Activated CD4-positive, alpha-beta memory T cell treated with anti-CD3 and anti-CD28 coated beads for 36 hours (primary cell): ENCODE data around the gene ALDH7A1. TPM values are rescaled to one million over a fixed set of nuclear protein-coding genes. Genes with fewer than 3 reads are reported as not detected.
A peak's percentile ranks its signal among the peaks of the same experiment; 100 is the strongest.
"Not testable (repeated sequence)": the region's sequence is repeated elsewhere in the genome, so short reads cannot be mapped to it uniquely, and the experiment has no call there.

ENCODE experiments used
- CTCF ChIA-PET: fragments of 350-600 bp; sonication (Branson Sonifier 250); formaldehyde crosslinking; loops from one replicate; lab custom pipeline; 2021; ENCODE audit warnings: antibody characterized with exemption, inconsistent platforms; lab: Charles Lee
- POLR2A ChIA-PET: fragments of 350-600 bp; sonication (Branson Sonifier 250); formaldehyde crosslinking; loops from one replicate; lab custom pipeline; 2021; ENCODE audit warnings: antibody characterized with exemption; lab: Charles Lee
- DNase-seq: peaks from one replicate; pipeline ENCODE4 v3.0.0-alpha.2; 2020
- H3K27ac Mint-ChIP-seq: one replicate; pipeline ENCODE4 v1.8.0; 2021; ENCODE audit warnings: mixed read lengths
- H3K27me3 Mint-ChIP-seq: one replicate; pipeline ENCODE4 v1.8.0; 2021; ENCODE audit warnings: mixed read lengths
- H3K36me3 Mint-ChIP-seq: one replicate; pipeline ENCODE4 v1.8.0; 2021; ENCODE audit warnings: mixed read lengths
- H3K4me1 Mint-ChIP-seq: one replicate; pipeline ENCODE4 v1.8.0; 2021; ENCODE audit warnings: low read depth, mixed read lengths
- H3K4me3 Mint-ChIP-seq: one replicate; pipeline ENCODE4 v1.8.0; 2021; ENCODE audit warnings: mild to moderate bottlenecking, mixed read lengths
- H3K9me3 Mint-ChIP-seq: one replicate; pipeline ENCODE4 v1.8.0; 2021; ENCODE audit warnings: mixed read lengths
- intact Hi-C: fragments of 100-400 bp; cut with micrococcal nuclease; formaldehyde crosslinking; loops from one replicate; pipeline ENCODE4 v1.15.1; 2023
- total RNA-seq, 2 experiments: library from RNA; stranded (reverse); gene quantifications; one replicate each; pipeline ENCODE4 v1.2.3, GENCODE V29; 2021

The ALDH7A1 gene
- 1 to 10 TPM; 5.3 to 5.7 TPM for total RNA-seq

- H3K9me3 Mint-ChIP-seq: no peaks in the 10 kb centered on the region
- no peak within 1 kb of the TSS for H3K27ac Mint-ChIP-seq
- ChIA-PET CTCF (interaction anchor here (0.6 to 1.4 kb wide), 4 partner anchors 61 to 1575 kb away, joined by 3 to 5 read pairs (median 3); no protein-coding TSS in a partner anchor), POLR2A (no interaction called here)
- DNase-seq: peak; percentile 55
- intact Hi-C loops: no loop called here
- H3K36me3 Mint-ChIP-seq: no peaks in the 10 kb centered on the region
- H3K27me3 Mint-ChIP-seq: peaks cover 13% of the 10 kb centered on the region
- peaks cover 8% of the 10 kb centered on the region for H3K4me1 Mint-ChIP-seq
- peak within 1 kb of the TSS; percentile 75 for H3K4me3 Mint-ChIP-seq
Measured at GRCh38 chr5:126594748-126595485, at the start of gene ALDH7A1. ALDH7A1 (minus strand) TSS chr5:126595219; CDS start chr5:126595198, 21 bp downstream.

GRCh38 chr5:126641387-126641786, 46.4 kb upstream of the ALDH7A1 start:
- POLR2A ChIA-PET: interaction anchor here (1.1 kb wide), 1 partner anchor 41 kb away, joined by 3 read pairs; the partner anchor contains the start of gene PHAX
- CTCF ChIA-PET: no interaction called here
- peaks cover 4% of the 10 kb centered on the region for H3K36me3 Mint-ChIP-seq
- H3K4me3 Mint-ChIP-seq: no peak overlapping the region
- no peaks in the 10 kb centered on the region for H3K4me1 Mint-ChIP-seq
- intact Hi-C loops: no loop called here
- no peaks in the 10 kb centered on the region for H3K27me3 Mint-ChIP-seq
- no peak overlapping the region for H3K27ac Mint-ChIP-seq
- no peak for DNase-seq
- H3K9me3 Mint-ChIP-seq: peaks cover 6% of the 10 kb centered on the region

GRCh38 chr5:126640866-126641265, 45.8 kb upstream of the ALDH7A1 start:
- POLR2A ChIA-PET: interaction anchor here (1.1 kb wide), 1 partner anchor 40 kb away, joined by 3 read pairs; the partner anchor contains the start of gene PHAX
- H3K27me3 Mint-ChIP-seq: no peaks in the 10 kb centered on the region
- no peak overlapping the region for H3K4me3 Mint-ChIP-seq
- no peaks in the 10 kb centered on the region for H3K4me1 Mint-ChIP-seq
- CTCF ChIA-PET: no interaction called here
- peaks cover 6% of the 10 kb centered on the region for H3K9me3 Mint-ChIP-seq
- DNase-seq: no peak
- no peak overlapping the region for H3K27ac Mint-ChIP-seq
- intact Hi-C loops: no loop called here
- H3K36me3 Mint-ChIP-seq: peaks cover 4% of the 10 kb centered on the region

GRCh38 chr5:126636956-126637355, 41.9 kb upstream of the ALDH7A1 start:
- intact Hi-C loops: no loop called here
- no peaks in the 10 kb centered on the region for H3K4me1 Mint-ChIP-seq
- no peak overlapping the region for H3K4me3 Mint-ChIP-seq
- no peaks in the 10 kb centered on the region for H3K9me3 Mint-ChIP-seq
- no peaks in the 10 kb centered on the region for H3K36me3 Mint-ChIP-seq
- H3K27me3 Mint-ChIP-seq: no peaks in the 10 kb centered on the region
- POLR2A ChIA-PET: no interaction called here
- no peak for DNase-seq
- H3K27ac Mint-ChIP-seq: no peak overlapping the region
- CTCF ChIA-PET: no interaction called here

- CTCF ChIA-PET: interaction anchor here (0.6 kb wide), 1 partner anchor 20 kb away, joined by 3 read pairs; no protein-coding TSS in a partner anchor
- no peak overlapping the region for H3K4me3 Mint-ChIP-seq
Measured at GRCh38 chr5:126635585-126635984, 40.6 kb upstream of the ALDH7A1 start.

GRCh38 chr5:126633552-126633951, 38.5 kb upstream of the ALDH7A1 start:
- intact Hi-C loops: no loop called here
- H3K4me3 Mint-ChIP-seq: no peak overlapping the region
- H3K27me3 Mint-ChIP-seq: no peaks in the 10 kb centered on the region
- H3K27ac Mint-ChIP-seq: no peak overlapping the region
- H3K4me1 Mint-ChIP-seq: no peaks in the 10 kb centered on the region
- CTCF ChIA-PET: interaction anchor here (1.4 kb wide), 1 partner anchor 859 kb away, joined by 4 read pairs; no protein-coding TSS in a partner anchor
- H3K36me3 Mint-ChIP-seq: no peaks in the 10 kb centered on the region
- no peaks in the 10 kb centered on the region for H3K9me3 Mint-ChIP-seq
- DNase-seq: no peak
- POLR2A ChIA-PET: no interaction called here

More at GRCh38 chr5:126635585-126635984, 40.6 kb upstream of the ALDH7A1 start:
- intact Hi-C loops: no loop called here
- POLR2A ChIA-PET: interaction anchor here (0.7 kb wide), 1 partner anchor 596 kb away, joined by 3 read pairs; no protein-coding TSS in a partner anchor
- DNase-seq: no peak
- no peaks in the 10 kb centered on the region for H3K4me1 Mint-ChIP-seq
- no peak overlapping the region for H3K27ac Mint-ChIP-seq
- no peaks in the 10 kb centered on the region for H3K9me3 Mint-ChIP-seq
- no peaks in the 10 kb centered on the region for H3K27me3 Mint-ChIP-seq
- H3K36me3 Mint-ChIP-seq: no peaks in the 10 kb centered on the region

GRCh38 chr5:126631920-126632319, 36.9 kb upstream of the ALDH7A1 start:
- H3K4me3 Mint-ChIP-seq: no peak overlapping the region
- intact Hi-C loops: no loop called here
- DNase-seq: no peak
- ChIA-PET POLR2A (no interaction called here), CTCF (no interaction called here)
- no peaks in the 10 kb centered on the region for H3K27me3 Mint-ChIP-seq
- H3K27ac Mint-ChIP-seq: no peak overlapping the region
- no peaks in the 10 kb centered on the region for H3K9me3 Mint-ChIP-seq
- peaks cover 3% of the 10 kb centered on the region for H3K36me3 Mint-ChIP-seq
- H3K4me1 Mint-ChIP-seq: no peaks in the 10 kb centered on the region

- DNase-seq: no peak
Measured at GRCh38 chr5:126628102-126628501, 33.1 kb upstream of the ALDH7A1 start.

GRCh38 chr5:126624534-126624933, 29.5 kb upstream of the ALDH7A1 start:
- Mint-ChIP-seq H3K4me3 (no peak overlapping the region), H3K27ac (peak overlapping the region; percentile 76), H3K27me3 (no peaks in the 10 kb centered on the region), H3K36me3 (peaks cover 14% of the 10 kb centered on the region), H3K9me3 (no peaks in the 10 kb centered on the region), H3K4me1 (peaks cover 10% of the 10 kb centered on the region)
- intact Hi-C loops: no loop called here
- peak; percentile 43 for DNase-seq
- POLR2A ChIA-PET: no interaction called here
- CTCF ChIA-PET: interaction anchor here (1.9 kb wide), 1 partner anchor 23 kb away, joined by 6 read pairs; the partner anchor contains the start of gene PHAX

More at GRCh38 chr5:126628102-126628501, 33.1 kb upstream of the ALDH7A1 start:
- Mint-ChIP-seq H3K9me3 (no peaks in the 10 kb centered on the region), H3K36me3 (peaks cover 14% of the 10 kb centered on the region), H3K27me3 (no peaks in the 10 kb centered on the region), H3K4me3 (no peak overlapping the region), H3K27ac (no peak overlapping the region), H3K4me1 (peaks cover 10% of the 10 kb centered on the region)
- ChIA-PET POLR2A (no interaction called here), CTCF (no interaction called here)
- intact Hi-C loops: no loop called here

- ChIA-PET POLR2A (interaction anchor here (1.0 kb wide), 1 partner anchor 18 kb away, joined by 3 read pairs; no protein-coding TSS in a partner anchor), CTCF (no interaction called here)
- Mint-ChIP-seq H3K27ac (no peak overlapping the region), H3K4me1 (peaks cover 16% of the 10 kb centered on the region), H3K36me3 (peaks cover 23% of the 10 kb centered on the region), H3K4me3 (no peak overlapping the region), H3K9me3 (no peaks in the 10 kb centered on the region), H3K27me3 (no peaks in the 10 kb centered on the region)
- intact Hi-C loops: no loop called here
- no peak for DNase-seq
Measured at GRCh38 chr5:126619781-126620180, 24.8 kb upstream of the ALDH7A1 start.

GRCh38 chr5:126617603-126618002, 22.6 kb upstream of the ALDH7A1 start:
- peaks cover 18% of the 10 kb centered on the region for H3K36me3 Mint-ChIP-seq
- DNase-seq, H3K9me3 Mint-ChIP-seq, H3K27ac Mint-ChIP-seq, CTCF ChIA-PET, POLR2A ChIA-PET, H3K4me1 Mint-ChIP-seq, H3K27me3 Mint-ChIP-seq, H3K4me3 Mint-ChIP-seq, intact Hi-C loops: not testable (repeated sequence)

GRCh38 chr5:126615286-126615685, 20.3 kb upstream of the ALDH7A1 start:
- ChIA-PET CTCF (no interaction called here), POLR2A (no interaction called here)
- no peak for DNase-seq
- Mint-ChIP-seq H3K36me3 (peaks cover 25% of the 10 kb centered on the region), H3K27ac (peak overlapping the region; percentile 14), H3K27me3 (no peaks in the 10 kb centered on the region), H3K9me3 (no peaks in the 10 kb centered on the region), H3K4me1 (peaks cover 15% of the 10 kb centered on the region), H3K4me3 (no peak overlapping the region)
- intact Hi-C loops: no loop called here
